ENCODE results near the gene SSH2. TPM values are rescaled to one million over a fixed set of nuclear protein-coding genes. Genes with fewer than 3 reads are reported as not detected.

The SSH2 gene
- total and polyA plus RNA-seq, 9 donors = 4.2 to 13.0 (median 11.8) TPM

DNA sequence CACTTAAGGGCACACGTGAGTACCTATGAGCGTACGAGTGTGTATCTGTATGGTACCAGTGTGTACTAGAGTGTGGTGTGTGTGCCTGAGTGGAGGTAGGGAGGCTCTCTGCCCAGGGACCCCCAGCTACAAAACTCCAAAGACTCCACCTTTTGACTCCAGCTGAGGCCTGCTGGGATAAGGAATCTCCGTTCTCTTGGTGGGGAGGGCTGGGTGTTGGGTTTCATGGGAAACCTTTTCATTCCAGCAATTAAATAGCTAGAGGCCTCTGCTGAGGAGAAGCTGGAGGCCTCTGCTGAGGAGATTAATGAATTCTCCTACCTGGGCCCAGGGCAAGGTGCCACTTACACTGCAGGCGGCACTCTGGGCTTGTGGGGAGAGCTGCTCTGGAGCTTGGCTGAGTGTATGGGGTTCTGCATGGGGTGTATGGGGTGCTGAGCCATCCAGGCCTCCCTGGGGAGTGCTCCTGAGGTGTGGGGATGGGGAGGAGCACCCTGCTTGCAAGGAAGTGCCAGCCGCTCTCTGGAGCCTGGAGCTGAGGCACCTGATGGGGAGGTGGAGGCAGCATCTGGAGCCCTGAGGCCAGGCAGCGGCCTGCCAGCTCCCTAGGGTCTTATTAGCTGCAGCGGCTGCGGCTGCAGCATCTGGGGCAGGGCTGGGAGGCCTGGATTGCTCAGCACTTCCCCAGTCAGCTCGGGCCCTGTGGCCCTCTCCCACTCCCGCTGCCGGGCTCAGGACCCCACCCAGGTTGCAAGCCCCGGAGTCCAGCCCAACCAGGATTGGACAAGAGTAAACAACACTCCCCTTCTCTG lies 332.5 kb downstream of the SSH2 start:
- no peaks in the 10 kb centered on the region for H3K27me3 ChIP-seq
- intact Hi-C loops (cut with DNase I) = no loop called here
- no peak for TF ChIP-seq EP300 (IDR thresholded peaks at IDR 0.05)
- TF ChIP-seq, protein P1, sequence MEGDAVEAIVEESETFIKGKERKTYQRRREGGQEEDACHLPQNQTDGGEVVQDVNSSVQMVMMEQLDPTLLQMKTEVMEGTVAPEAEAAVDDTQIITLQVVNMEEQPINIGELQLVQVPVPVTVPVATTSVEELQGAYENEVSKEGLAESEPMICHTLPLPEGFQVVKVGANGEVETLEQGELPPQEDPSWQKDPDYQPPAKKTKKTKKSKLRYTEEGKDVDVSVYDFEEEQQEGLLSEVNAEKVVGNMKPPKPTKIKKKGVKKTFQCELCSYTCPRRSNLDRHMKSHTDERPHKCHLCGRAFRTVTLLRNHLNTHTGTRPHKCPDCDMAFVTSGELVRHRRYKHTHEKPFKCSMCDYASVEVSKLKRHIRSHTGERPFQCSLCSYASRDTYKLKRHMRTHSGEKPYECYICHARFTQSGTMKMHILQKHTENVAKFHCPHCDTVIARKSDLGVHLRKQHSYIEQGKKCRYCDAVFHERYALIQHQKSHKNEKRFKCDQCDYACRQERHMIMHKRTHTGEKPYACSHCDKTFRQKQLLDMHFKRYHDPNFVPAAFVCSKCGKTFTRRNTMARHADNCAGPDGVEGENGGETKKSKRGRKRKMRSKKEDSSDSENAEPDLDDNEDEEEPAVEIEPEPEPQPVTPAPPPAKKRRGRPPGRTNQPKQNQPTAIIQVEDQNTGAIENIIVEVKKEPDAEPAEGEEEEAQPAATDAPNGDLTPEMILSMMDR (IDR thresholded peaks at IDR 0.05) = no peak
- TF ChIP-seq POLR2A (IDR thresholded peaks at IDR 0.05) = no peak
- 37 to 49% (median 47%) methylated on average over 12 to 13 of the region's 13 CpGs for WGBS, 3 donors
- no peak overlapping the region for H3K4me3 ChIP-seq
- no peaks in the 10 kb centered on the region for H3K9me3 ChIP-seq
- H3K36me3 ChIP-seq = no peaks in the 10 kb centered on the region
- peaks cover 24% of the 10 kb centered on the region for H3K4me1 ChIP-seq (ENCODE audit: insufficient read depth)
- H3K27ac ChIP-seq = peak overlapping the region in 1 of 2 donors; percentile 5
- DNase-seq = peak in 2 of 5 donors; percentile 17 to 37

DNA sequence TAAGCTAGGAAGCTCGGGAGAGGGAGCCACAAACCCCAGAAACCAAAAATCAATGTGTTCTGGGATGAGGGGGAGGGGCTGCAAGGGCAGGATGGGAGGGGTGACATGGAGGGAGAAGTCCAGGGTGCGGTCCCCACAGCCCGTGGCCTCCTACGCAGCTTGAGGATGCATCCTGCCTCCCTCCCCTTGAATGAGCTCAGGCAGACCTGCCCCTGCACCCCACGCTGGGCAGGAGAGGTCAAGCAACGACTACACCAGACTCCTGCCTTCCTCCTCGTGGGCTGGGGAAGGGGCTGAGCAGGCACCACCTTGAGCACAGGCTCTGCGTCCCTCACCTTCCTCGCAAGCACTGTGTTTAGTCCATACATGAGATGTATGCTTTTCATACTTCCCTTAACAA lies 333.2 kb downstream of the SSH2 start:
- 46 to 49% (median 47%) methylated on average over 9 of the region's 9 CpGs for WGBS, 3 donors
- Histone ChIP-seq H3K27ac (no peak overlapping the region), H3K36me3 (no peaks in the 10 kb centered on the region), H3K27me3 (no peaks in the 10 kb centered on the region), H3K9me3 (no peaks in the 10 kb centered on the region), H3K4me3 (no peak overlapping the region), H3K4me1 (ENCODE audit: insufficient read depth) (peaks cover 27% of the 10 kb centered on the region)
- TF ChIP-seq POLR2A (IDR thresholded peaks at IDR 0.05) (no peak), EP300 (IDR thresholded peaks at IDR 0.05) (no peak)
- TF ChIP-seq, protein P1 (IDR thresholded peaks at IDR 0.05) = no peak
- intact Hi-C loops (cut with DNase I) = no loop called here
- peak in 2 of 5 donors; percentile 30 to 46 for DNase-seq

DNA sequence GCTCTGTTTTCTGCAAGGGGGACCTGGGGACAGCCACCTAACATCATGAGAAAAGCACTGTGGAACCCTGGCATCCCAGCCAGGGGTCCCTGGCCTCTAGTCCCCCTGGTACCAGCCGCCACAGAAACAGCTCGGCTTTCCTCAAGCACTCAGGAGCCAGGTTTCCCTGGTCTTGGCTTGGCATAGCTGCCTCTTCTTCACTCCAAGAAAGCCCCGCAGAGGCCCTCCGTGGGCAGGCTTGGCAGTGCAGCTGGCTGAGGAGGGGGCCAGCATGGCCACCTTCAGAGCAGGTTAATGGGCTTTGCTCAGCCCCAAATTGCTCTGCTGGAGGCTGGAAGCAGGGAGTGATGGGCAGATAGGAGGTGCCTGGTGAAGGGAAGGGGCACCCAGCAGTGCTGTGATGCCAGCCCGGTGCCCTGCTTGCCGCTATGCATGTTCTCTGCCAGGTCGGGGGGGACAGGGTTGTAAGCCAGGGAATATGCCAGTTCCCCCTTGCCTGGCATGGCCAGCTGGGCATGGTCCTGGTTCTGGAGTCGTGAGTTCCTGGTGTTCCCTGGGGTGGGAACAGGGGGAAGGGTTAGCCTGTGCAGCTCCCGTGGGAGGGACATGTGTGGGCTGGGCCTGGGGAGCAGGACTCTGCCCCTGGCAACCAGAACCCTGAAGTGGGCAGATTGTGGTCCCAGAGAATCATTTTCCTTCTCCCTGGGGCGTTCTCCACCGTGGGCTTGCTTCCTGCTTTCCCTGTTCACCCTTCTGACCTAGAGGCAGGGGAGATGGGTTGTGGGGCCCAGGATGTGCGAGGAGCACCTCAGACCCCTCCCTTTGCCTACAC lies 333.9 kb downstream of the SSH2 start:
- Histone ChIP-seq H3K27me3 (no peaks in the 10 kb centered on the region), H3K4me3 (no peak overlapping the region), H3K36me3 (no peaks in the 10 kb centered on the region), H3K4me1 (ENCODE audit: insufficient read depth) (peaks cover 27% of the 10 kb centered on the region), H3K27ac (no peak overlapping the region), H3K9me3 (no peaks in the 10 kb centered on the region)
- TF ChIP-seq POLR2A (IDR thresholded peaks at IDR 0.05) = no peak
- TF ChIP-seq, protein P1 (IDR thresholded peaks at IDR 0.05) = no peak
- no peak for TF ChIP-seq EP300 (IDR thresholded peaks at IDR 0.05)
- WGBS, 3 donors = 72 to 76% (median 76%) methylated on average over 12 of the region's 12 CpGs
- DNase-seq = peak in 2 of 5 donors; percentile 15 to 28
- intact Hi-C loops (cut with DNase I) = no loop called here

DNA sequence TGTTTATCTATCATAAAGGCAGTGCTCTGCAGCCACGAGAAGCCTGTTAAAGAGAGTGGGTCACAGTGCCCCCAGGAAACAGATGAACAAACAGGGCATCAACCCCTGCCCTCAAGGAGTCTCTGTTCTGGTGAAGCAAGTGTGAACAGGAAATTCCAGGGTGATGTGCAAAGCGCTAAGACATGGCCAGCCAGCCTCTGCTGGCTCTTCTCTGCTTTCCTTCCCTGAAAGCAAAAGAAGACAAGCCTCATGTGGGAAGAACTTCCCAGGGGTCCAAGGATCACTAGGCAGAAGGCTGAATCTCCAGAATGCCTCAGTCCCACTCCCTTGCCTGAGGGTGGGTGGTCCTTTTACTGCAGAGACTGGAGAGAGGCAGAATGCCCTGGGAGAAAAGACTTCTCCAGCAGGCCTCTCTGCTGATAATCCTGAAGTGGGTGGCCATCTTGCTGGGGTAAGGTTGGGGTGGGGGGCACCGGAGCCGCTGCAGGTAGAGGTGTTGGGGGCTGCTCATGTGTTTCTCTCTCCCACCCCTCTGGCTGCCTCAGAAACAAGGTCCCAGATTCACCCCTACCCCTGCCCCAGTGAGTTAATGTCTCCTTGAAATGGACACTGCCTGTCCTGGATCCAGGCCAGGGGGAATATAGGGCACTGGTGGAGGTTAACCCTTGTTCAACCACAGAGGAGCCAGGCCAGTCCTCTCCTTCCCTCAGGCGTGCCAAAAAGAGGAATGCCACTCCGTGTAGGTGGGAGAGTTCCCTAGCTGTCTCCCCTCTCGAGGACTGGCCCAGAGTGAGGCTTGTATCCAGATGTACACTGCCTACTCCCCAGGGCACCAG lies 334.7 kb downstream of the SSH2 start:
- Histone ChIP-seq H3K4me3 (no peak overlapping the region), H3K36me3 (no peaks in the 10 kb centered on the region), H3K27me3 (no peaks in the 10 kb centered on the region), H3K9me3 (no peaks in the 10 kb centered on the region), H3K27ac (no peak overlapping the region), H3K4me1 (ENCODE audit: insufficient read depth) (peaks cover 31% of the 10 kb centered on the region)
- DNase-seq = peak in 1 of 5 donors; percentile 9
- no peak for TF ChIP-seq EP300 (IDR thresholded peaks at IDR 0.05)
- TF ChIP-seq, protein P1 (IDR thresholded peaks at IDR 0.05) = no peak
- TF ChIP-seq POLR2A (IDR thresholded peaks at IDR 0.05) = no peak
- intact Hi-C loops (cut with DNase I) = no loop called here
- WGBS, 3 donors = 65 to 76% (median 67%) methylated on average over 7 of the region's 7 CpGs

Measured in ovary (tissue), 9 donors.